NCI-H2227 (cell line): Measurements from ENCODE around the gene CRIM1.
A peak's percentile ranks its signal among the peaks of the same experiment; 100 is the strongest.
"Not testable (repeated sequence)": the region's sequence is repeated elsewhere in the genome, so short reads cannot be mapped to it uniquely, and the experiment has no call there.

Experiments
- DNase-seq: peaks from one replicate; lab custom pipeline; 2025; ENCODE audit not compliant: unreplicated experiment; lab: John Stamatoyannopoulos, UW

CRIM1 gene

GRCh38 chr2:36352701-36353100, 2.9 kb upstream of the CRIM1 start:
- DNase-seq = no peak

GRCh38 chr2:36354811-36355150, 797 bp upstream of the CRIM1 start:
- DNase-seq = peak; percentile 54

- DNase-seq = no peak
Observed at GRCh38 chr2:36355890-36356297, 316 bp downstream of the CRIM1 start.

- peak; percentile 55 for DNase-seq
Observed at GRCh38 chr2:36356298-36356989, 866 bp downstream of the CRIM1 start.

- DNase-seq = peak; percentile 33
Observed at GRCh38 chr2:36356990-36357846, 1.6 kb downstream of the CRIM1 start.

GRCh38 chr2:36357847-36358659, 2.5 kb downstream of the CRIM1 start:
- peak; percentile 33 for DNase-seq

- DNase-seq = no peak
Observed at GRCh38 chr2:36359067-36359466, 3.5 kb downstream of the CRIM1 start.

GRCh38 chr2:36360063-36360462, 4.5 kb downstream of the CRIM1 start:
- DNase-seq = no peak

- DNase-seq = no peak
Observed at GRCh38 chr2:36360834-36361233, 5.3 kb downstream of the CRIM1 start.

GRCh38 chr2:36361396-36361795, 5.8 kb downstream of the CRIM1 start:
- DNase-seq = no peak

- DNase-seq = no peak
Observed at GRCh38 chr2:36362291-36362690, 6.7 kb downstream of the CRIM1 start.

- DNase-seq = not testable (repeated sequence)
Observed at GRCh38 chr2:36363085-36363484, 7.5 kb downstream of the CRIM1 start.

- no peak for DNase-seq
Observed at GRCh38 chr2:36366491-36367120, 11.0 kb downstream of the CRIM1 start.

- no peak for DNase-seq
Observed at GRCh38 chr2:36367486-36367885, 11.9 kb downstream of the CRIM1 start.

GRCh38 chr2:36367895-36368353, 12.3 kb downstream of the CRIM1 start:
- DNase-seq = no peak

- no peak for DNase-seq
Observed at GRCh38 chr2:36368438-36368837, 12.9 kb downstream of the CRIM1 start.

- no peak for DNase-seq
Observed at GRCh38 chr2:36369163-36369562, 13.6 kb downstream of the CRIM1 start.

- no peak for DNase-seq
Observed at GRCh38 chr2:36369716-36370115, 14.1 kb downstream of the CRIM1 start.

GRCh38 chr2:36370281-36370680, 14.7 kb downstream of the CRIM1 start:
- DNase-seq = no peak

GRCh38 chr2:36371070-36371874, 15.7 kb downstream of the CRIM1 start:
- no peak for DNase-seq
